NCI-H2196 (cell line): ENCODE measurements around the gene BCL7B.
"Not testable (repeated sequence)": the region's sequence is repeated elsewhere in the genome, so short reads cannot be mapped to it uniquely, and the experiment has no call there.

Source experiments
- DNase-seq: peaks from one replicate; lab custom pipeline; 2025; ENCODE audit not compliant: unreplicated experiment; lab: John Stamatoyannopoulos, UW

Gene BCL7B

DNA sequence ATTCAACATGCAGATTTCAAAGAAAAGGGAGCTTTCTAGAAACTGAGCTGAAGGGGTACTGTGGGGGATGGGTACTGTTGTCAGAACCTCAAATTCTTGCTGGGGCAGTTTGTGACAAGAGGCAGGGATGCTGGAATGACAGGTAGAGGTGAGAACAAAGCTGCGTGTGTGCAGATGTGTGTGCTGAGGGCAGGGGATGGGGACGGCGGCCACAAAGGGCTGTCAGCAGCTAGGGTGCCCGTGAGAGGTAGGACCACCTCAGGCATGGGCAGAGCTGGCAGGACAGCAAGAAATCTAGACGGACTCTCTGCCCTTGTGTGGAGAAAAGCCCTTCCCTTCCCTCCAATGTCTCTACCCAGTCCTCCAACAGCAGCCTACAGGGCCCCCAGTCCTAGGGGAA is 21.0 kb downstream of the BCL7B start:
- DNase-seq = no peak

DNA sequence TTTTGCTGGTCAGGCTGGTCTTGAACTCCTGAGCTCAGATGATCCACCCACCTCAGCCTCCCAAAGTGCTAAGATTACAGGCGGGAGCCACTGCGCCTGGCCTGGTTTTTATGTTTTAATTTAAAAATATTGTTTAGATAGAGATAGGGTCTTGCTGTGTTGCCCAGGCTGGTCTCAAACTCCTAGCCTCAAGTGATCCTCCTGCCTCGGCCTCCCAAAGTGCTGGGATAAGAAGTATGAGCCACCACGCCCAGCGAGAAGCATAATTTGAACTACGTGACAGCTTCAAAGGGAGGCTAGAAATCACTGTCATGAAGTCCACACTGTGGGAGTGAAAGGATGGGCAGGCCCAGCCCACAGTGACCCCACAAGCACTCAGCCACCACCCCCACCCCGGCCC is 21.6 kb downstream of the BCL7B start:
- DNase-seq = not testable (repeated sequence)

GRCh38 chr7:73533742-73534141 is 23.7 kb downstream of the BCL7B start:
- no peak for DNase-seq

- no peak for DNase-seq
These were observed 25.3 kb downstream of the BCL7B start for GRCh38 chr7:73532224-73532623.

GRCh38 chr7:73530800-73531199 is 26.7 kb downstream of the BCL7B start:
- DNase-seq = no peak

- peak; percentile 38 for DNase-seq
These were observed 30.3 kb downstream of the BCL7B start for GRCh38 chr7:73526896-73527821.

DNA sequence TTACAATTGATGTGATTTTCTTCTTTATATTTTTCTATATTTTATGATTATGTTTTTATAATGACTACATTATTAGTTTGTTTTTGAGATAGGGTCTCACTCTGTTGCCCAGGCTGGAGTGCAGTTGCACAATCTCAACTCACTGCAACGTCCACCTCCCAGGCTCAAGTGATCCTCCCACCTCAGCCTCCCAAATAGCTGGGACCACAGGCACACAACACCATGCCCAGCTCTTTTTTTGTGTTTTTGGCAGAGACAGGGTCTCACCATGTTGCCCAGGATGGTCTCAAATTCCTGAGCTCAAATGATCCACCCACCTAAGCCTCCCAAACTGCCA is 31.4 kb downstream of the BCL7B start:
- DNase-seq = not testable (repeated sequence)

DNA sequence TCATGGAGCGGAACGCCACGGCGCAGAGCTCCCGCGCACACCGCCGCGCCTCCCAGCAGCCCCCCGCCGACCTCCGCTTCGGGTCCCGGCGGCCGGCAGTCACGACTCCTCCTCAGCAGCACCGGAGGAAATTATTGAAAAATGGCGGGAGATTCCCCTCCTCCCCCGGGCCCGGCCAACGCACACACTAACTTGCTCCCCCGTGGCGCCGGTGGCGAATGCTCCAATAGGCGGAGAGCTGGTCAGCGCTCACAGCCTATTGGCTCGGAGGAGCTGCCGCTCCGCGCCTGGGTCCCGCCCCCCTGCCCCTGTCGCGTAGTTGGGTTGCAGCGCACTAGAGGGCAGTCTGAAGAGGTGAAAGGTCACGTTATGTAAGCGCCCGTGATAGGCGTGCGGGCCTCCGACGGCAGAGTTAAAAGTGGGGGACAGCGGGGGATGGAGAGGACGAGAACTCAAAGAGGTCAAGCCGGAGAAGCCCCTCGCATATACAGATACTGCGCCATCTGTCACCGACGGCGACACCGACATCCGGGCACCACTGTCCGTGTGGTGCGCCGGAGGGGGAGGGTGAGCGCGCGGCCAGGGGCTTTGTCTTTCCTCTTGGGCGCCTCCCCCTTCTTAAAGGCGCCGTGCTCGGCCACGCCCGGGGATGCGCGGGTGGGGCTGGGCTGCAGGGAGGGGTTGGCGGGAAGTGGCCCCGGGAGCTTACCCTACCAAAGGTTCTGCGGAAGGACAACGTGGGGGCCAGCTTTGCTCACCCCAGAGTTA is 35.2 kb downstream of the BCL7B start, which contains the start of gene BAZ1B:
Gene BAZ1B, minus strand, starts transcription at position 189 of the 768 bp plus-strand sequence. CDS start 360 bp downstream, outside the sequence.
- DNase-seq = peak; percentile 98

GRCh38 chr7:73521636-73522104 is 35.8 kb downstream of the BCL7B start:
- peak; percentile 74 for DNase-seq

DNA sequence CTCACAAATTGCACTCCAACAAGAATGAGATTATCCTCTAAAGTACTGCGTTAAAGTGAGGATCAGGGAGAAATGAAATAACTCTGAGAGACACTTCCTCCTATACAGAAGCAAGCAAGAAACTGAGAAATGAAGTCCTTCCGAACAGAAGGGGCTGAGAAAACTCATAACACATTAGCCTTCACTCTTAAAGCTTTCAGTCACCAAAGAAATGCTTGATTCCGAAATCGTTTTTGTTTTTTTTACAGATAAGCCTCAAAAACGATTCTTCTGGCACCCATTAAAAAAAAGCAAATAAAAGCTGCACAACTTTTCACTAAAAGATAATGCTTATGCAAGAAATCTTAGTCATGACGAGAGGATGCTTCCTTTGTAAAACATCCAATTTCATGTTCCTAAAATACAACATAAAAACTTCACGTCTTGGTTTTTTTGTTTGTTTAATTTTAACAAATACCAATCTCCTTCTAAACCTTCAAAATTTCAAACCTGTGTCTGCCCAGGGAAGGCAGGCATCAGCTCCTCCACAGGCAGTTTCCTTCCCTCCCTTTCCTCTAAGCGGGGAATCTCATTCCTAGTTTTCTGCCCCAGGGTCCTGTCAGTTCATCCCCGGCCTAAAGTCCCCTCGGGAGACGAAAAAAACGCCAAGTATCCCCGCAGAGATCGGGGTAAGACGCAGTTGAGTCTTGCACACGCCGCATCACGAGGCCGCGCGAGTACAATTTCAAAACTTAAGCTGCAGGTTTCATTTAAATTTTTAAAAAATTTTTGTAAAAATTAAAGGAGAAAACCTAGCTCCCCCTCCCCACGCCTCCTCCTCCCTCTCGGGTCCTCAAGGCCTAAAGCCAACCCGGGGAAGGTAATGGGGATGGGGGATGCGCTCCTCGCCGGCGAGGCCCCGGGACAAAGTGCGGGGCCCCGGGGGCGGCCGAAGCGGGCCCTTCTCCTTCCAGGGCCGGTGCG is 36.5 kb downstream of the BCL7B start:
- no peak for DNase-seq

- no peak for DNase-seq
These were observed 37.4 kb downstream of the BCL7B start for GRCh38 chr7:73519867-73520672.

DNA sequence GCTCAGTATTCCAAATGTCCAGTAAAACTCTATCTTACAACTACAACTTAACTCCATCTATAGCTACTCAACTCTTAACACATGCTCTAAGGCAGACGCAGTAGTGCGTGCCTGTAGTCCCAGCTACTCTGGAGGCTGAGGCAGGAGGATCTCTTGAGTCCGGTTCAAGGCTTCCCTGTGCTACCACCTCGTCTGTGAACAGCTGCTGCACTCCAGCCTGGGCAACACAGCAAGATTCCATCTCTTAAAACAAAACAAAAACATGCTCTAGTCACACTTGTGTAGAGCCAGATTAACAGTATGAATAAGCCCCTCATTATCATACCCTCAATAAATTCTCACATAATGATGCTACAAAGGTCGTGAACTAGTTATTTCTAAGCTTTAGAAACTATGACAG is 39.0 kb downstream of the BCL7B start:
- DNase-seq = no peak

DNA sequence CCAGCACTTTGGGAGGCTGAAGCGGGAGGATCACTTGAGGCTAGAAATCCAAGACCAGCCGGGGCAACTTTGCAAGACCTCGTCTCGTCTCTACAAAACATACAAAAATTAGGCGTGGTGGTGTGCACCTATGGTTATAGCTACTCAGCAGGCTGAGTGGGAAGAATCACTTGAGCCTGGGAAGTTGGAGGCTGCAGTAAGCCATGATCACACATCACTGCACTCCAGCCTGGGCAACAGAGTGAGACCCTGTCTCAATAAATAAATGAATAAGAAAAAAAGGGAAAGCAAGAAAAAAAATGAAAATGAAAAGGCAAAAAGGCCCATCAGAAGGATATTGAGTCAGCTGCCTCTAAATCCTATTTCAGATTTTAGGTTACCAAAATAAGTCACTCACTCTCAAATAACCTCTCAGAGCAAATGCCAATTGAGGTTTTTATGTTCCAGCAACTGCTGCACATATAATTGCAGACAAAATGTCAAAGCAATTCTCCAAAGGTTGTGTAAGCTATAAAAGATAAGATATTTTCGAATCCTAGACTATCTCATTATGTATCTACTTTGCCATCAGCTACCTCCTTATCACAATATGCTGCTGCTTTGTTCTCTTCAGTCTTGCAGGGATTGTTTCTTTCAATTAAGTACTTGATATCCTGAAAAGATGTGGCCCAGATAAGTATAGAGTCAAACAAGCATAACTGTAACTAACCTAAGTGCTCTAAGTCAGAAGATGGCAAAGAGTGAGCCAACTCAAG is 40.1 kb downstream of the BCL7B start:
- no peak for DNase-seq

DNA sequence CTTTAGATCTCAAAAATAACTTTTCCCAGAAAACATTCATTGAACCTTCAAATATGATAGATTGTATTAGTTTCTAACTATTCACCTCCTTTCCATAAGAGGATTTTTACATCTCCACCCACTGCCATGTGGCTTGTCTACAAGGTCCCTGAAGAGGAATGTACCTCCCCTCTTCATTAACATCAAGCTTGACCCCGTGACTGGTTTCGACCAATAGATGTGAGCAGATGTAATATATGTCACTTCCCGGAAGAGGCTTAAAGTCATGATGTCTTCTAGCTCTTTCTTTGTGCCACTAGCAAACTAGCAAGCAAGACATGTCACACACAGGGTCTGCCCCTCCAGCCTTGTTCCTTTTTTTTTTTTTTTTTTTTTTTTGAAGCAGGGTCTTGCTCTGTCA is 42.3 kb downstream of the BCL7B start:
- DNase-seq = no peak

DNA sequence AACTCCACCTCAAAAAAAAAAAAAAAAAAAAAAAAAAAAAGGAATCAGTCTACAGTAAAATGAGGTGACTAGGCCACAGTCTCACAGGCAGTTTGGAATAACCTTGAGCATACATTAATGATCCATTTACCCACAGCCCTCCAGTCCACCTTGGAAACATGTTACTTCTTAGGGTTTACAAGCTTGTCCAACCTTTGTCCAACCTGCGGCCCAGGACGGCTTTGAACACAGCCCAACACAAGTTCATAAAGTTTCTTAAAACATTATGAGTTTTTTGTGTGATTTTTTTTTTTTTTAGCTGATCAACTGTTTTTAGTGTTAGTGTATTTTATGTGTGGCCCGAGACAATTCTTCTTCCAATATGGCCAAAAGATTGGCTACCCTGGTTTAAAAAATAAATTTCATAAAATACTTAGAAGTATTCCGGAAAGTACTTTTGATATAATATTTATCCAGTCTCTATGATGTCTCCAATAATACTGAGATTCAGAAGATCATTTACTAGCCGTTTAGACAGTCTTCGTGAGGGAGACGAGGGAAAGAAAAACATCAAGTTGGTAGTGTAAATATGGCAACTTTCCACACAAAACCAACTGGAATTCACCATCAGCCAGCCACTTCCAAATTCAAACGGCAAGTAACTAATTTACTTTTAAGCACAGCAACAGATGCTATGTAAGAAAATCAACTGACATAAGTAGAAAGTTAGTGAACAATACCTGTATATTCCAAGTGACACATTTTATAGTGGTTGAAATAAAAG is 45.3 kb downstream of the BCL7B start:
- DNase-seq = no peak

DNA sequence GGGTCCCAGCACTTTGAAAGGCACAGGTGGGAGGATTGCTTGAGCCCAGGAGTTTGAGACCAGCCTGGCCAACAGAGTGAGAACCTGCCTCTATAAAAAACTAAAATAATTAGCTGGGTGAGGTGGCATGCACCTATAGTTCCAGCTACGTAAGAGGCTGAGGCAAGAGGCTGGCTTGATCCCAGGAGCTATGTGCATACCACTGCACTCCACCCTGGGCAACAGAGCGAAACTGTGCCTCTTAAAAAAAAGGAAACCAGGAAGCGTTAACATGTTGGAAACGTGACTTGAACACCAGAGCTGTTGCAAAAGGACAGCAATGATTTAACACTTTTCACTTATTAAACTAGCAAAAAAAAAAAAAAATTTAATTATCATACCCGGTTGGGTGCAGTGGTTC is 48.0 kb downstream of the BCL7B start:
- DNase-seq = no peak

DNA sequence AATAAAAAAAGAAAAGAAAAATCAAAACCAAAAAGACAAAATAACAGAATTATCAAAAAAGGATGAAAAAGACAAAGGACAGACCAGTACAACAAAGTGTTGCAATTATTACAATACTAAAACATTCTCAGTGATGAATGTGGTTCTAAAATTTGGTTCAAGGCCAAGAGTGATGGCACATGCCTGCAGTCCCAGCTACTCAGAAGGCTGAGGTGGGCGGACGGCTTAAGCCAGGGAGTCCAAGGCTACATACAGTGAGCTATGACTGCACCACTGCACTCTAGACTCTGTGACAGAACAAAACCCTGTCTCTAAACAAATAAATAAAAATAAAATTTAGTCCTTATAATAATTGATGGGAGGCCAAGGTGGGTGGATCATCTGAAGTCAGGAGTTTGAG is 49.9 kb downstream of the BCL7B start:
- DNase-seq = no peak

GRCh38 chr7:73504920-73505319 is 52.6 kb downstream of the BCL7B start:
- DNase-seq = no peak

DNA sequence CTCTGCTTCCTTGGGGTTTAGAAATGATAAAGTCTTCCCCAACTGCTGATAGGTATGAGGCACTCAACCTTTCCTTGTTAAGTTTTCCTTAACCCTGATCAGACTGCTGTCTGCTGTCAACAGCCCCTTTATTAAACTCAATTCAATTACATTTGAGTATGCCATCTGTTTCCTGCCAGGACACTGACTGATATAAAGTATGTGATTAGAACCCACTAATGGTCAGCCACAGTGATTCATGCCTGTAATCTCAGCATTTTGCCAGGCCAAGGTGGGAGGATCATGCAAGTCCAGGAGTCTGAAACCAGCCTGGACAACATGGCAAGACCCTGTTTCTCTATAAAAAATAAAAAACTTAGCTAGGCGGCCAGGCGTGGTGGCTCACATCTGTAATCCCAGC is 53.5 kb downstream of the BCL7B start:
- no peak for DNase-seq
